Measurements from ENCODE around the gene ACO2. TPM values are rescaled to one million over a fixed set of nuclear protein-coding genes. Genes with fewer than 3 reads are reported as not detected.
A peak's percentile ranks its signal among the peaks of the same experiment; 100 is the strongest.

The ACO2 gene
- total RNA-seq, 1 experiment from 2014 or later = 66.6 TPM

GRCh38 chr22:41469218-41469851, 418 bp downstream of the ACO2 start:
- Histone ChIP-seq H3K9me3 (ENCODE audit: control insufficient read depth, low read depth, low read length) (no peaks in the 10 kb centered on the region), H3K79me1 (ENCODE audit: insufficient read depth, low read depth, low read length, poor library complexity, severe bottlenecking) (peaks cover 10% of the 10 kb centered on the region), H4K5ac (ENCODE audit: insufficient read length, low read depth, low read length) (no peak overlapping the region), H3K4me1 (ENCODE audit: insufficient read depth, low read length) (peaks cover 2% of the 10 kb centered on the region), H3K23me2 (ENCODE audit: insufficient read length, low read depth, low read length, poor library complexity, severe bottlenecking) (peaks cover 3% of the 10 kb centered on the region), H3T11ph (ENCODE audit: low read length) (no peak overlapping the region), H3K79me2 (ENCODE audit: insufficient read depth, low read length) (peaks cover 28% of the 10 kb centered on the region), H2BK12ac (ENCODE audit: insufficient read length, low read depth, low read length) (no peak overlapping the region), H3K14ac (ENCODE audit: insufficient read depth, low read length) (peak overlapping the region; percentile 22; the same call in 1 of the 2 replicates), H4K20me1 (ENCODE audit: control insufficient read depth, insufficient read depth, insufficient read length) (no peaks in the 10 kb centered on the region), H3K18ac (ENCODE audit: insufficient read length, low read depth, low read length) (peak overlapping the region; percentile 81), H3K4ac (ENCODE audit: low read depth, low read length) (no peak overlapping the region; the same call in 1 of the 2 replicates), H2BK5ac (ENCODE audit: insufficient read length, low read length) (no peak overlapping the region), H2BK120ac (ENCODE audit: low read depth, low read length, poor library complexity, severe bottlenecking) (no peak overlapping the region), H3K23ac (ENCODE audit: insufficient read length, low read depth, low read length) (no peak overlapping the region), H3K9ac (ENCODE audit: extremely low read depth, insufficient read length, low read length) (peak overlapping the region; percentile 85), H3K56ac (ENCODE audit: insufficient read length, low read depth, low read length) (no peak overlapping the region), H3K27me3 (ENCODE audit: insufficient read depth, low read length) (no peaks in the 10 kb centered on the region), H2BK15ac (ENCODE audit: low read depth, low read length) (no peak overlapping the region), H2BK20ac (ENCODE audit: low read depth, low read length, poor library complexity, severe bottlenecking) (no peak overlapping the region), H3K27ac (ENCODE audit: insufficient read length, low read depth, low read length) (no peak overlapping the region), H2AK5ac (ENCODE audit: insufficient read length, low read length) (no peak overlapping the region), H4K91ac (ENCODE audit: insufficient read length, low read depth, low read length) (no peak overlapping the region), H3K4me2 (ENCODE audit: insufficient read depth, insufficient read length, low read length) (peak overlapping the region; percentile 58), H2AFZ (ENCODE audit: low read length) (no peak overlapping the region), H4K8ac (replicated peaks; ENCODE audit: insufficient read length, low read depth, low read length) (no peak overlapping the region)
- DNase-seq = no peak
- peak overlapping the region; percentile 95 to 96 for H3K4me3 Mint-ChIP-seq
- H3K27ac Mint-ChIP-seq = peak overlapping the region; percentile 100
- no CpG with 5 or more reads among the region's 30 CpGs for WGBS (ENCODE audit: extremely low coverage, insufficient read length, low lambda C conversion rate)
- H3K9me3 Mint-ChIP-seq = 0 out of 5 replicates have a peak, but pooled peaks cover 0 to 3% of the 10 kb centered on the region in 2 experiments
- H3K27me3 Mint-ChIP-seq (ENCODE audit: low read depth) = no peaks in the 10 kb centered on the region
- TF ChIP-seq CTCF (conservative IDR thresholded peaks at IDR 0.05) = no peak
- H3K36me3 Mint-ChIP-seq (ENCODE audit: insufficient read depth in 1 of 3, low read depth in 3 of 3) = peaks cover 27 to 39% (median 38%) of the 10 kb centered on the region in 3 experiments
- peaks cover 16 to 26% of the 10 kb centered on the region in 2 experiments for H3K4me1 Mint-ChIP-seq

Data from H9 (cell line).